Fibroblast of mammary gland (primary cell): Measurements from ENCODE around the gene NCL.
A peak's percentile ranks its signal among the peaks of the same experiment; 100 is the strongest.

Experiments used
- DNase-seq: peaks from one replicate; pipeline ENCODE4 v3.0.0-alpha.2; 2010; ENCODE audit warnings: low read depth
- H3K4me3 ChIP-seq: 2 replicates; pipeline ENCODE4 v1.5.1; 2011; ENCODE audit warnings: low read depth, mild to moderate bottlenecking, low read length, moderate library complexity; ENCODE audit not compliant: control insufficient read depth
- CTCF ChIP-seq: conservative IDR thresholded peaks from 2 replicates; pipeline ENCODE4 v1.5.1; 2011; ENCODE audit warnings: low read depth, low read length, inconsistent platforms; ENCODE audit not compliant: control insufficient read depth, insufficient read depth

The NCL gene

DNA sequence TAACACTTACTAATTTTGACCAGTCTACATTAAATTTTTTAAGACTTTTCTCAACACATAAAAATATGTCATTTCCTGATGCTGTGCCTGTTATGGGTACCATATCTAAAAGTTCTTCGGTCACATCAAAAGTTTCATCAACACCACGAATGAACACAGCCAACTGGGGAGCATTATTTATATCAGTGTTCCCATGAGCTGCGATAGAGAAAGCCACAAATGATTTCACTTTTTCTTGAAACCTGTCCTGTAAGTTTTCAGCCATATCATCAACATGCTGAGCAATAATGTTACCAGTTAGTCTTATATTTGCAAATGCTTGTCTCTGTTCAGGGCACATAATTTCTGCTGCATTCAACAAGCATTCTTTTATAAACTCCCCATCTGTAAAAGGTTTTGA is 30.4 kb upstream of the NCL start:
- no peak for DNase-seq
- no peak overlapping the region for H3K4me3 ChIP-seq

DNA sequence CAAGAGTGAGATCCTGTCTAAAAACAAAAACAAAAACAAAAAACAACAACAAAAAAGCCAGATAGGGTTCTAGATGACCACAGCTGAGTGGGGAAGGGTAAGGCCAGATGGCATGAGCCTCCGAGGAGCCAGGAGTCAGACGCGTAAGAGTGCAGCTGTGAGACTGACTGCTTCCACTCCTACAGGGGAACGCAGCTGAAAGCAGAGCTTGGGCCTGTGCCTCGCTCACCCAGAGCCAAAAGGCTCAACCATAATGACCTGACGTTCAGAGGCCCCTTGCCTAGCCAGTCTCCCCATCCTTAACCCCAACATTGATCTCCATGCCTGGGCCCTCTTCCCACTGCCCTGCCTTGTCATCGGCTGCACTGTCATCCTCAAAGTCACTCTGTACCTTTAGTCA is 26.5 kb upstream of the NCL start:
- DNase-seq = no peak
- TF ChIP-seq CTCF = no peak
- no peak overlapping the region for H3K4me3 ChIP-seq

More for the DNA sequence above, 30.4 kb upstream of the NCL start:
- no peak for TF ChIP-seq CTCF

GRCh38 chr2:231489990-231490389 is 25.7 kb upstream of the NCL start:
- DNase-seq = peak; percentile 20
- no peak overlapping the region for H3K4me3 ChIP-seq
- TF ChIP-seq CTCF = peak; percentile 32

GRCh38 chr2:231488331-231488730 is 24.0 kb upstream of the NCL start:
- no peak for TF ChIP-seq CTCF
- no peak for DNase-seq
- no peak overlapping the region for H3K4me3 ChIP-seq

DNA sequence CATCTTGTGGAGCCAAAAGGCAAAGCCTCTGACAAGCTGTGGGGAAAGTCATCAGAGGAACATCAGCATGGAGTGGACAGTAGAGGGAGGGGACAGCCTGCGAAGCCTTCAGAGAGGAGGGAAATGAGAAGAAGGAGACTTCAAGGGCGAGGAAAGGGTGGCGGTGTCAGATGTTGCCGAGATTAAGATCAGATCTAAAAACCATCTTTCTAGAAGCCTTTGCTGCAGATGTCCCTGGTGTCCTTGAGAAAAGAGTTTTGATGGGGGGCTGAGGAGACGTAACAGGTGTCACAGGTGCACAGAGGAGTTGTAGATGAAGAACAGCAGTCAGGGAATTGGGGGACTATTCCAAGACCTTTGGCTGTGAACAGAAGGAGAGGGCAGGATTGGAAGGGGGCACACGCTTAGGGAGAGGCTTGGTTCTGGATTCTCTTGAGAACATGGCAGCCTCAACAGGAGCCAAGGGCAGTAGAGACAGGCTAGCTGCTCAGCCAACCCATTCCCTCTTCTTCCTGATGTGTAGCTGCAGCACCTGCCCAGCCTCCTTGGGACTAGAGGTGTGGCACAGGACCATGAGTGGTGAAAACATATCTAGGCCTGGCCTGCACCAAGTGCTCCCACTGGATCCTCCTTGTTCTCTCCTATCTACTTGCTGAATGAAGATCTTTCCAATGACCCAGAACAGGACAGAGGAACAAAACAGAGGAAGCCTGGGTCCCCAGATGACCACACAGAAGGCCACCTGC is 22.7 kb upstream of the NCL start:
- TF ChIP-seq CTCF = no peak
- DNase-seq = no peak
- no peak overlapping the region for H3K4me3 ChIP-seq

GRCh38 chr2:231483398-231484329 is 19.4 kb upstream of the NCL start:
- H3K4me3 ChIP-seq = peak overlapping the region; percentile 39
- no peak for TF ChIP-seq CTCF
- peak; percentile 11 for DNase-seq
